ENCODE data around the gene SLC16A5. TPM values are rescaled to one million over a fixed set of nuclear protein-coding genes. Genes with fewer than 3 reads are reported as not detected.

Gene SLC16A5
- total RNA-seq, 1 experiment from 2014 or later: 17.1 TPM

GRCh38 chr17:75146592-75146991 lies 58.8 kb downstream of the SLC16A5 start:
- no peak overlapping the region for H3K56ac ChIP-seq (ENCODE audit: insufficient read length, low read depth, low read length)
- H4K91ac ChIP-seq (ENCODE audit: insufficient read length, low read depth, low read length): no peak overlapping the region
- Mint-ChIP-seq H3K27me3 (ENCODE audit: low read depth) (no peaks in the 10 kb centered on the region), H3K27ac (0 out of 7 replicates have a peak overlapping the region, but pooled peaks of 1 of the 3 experiments have one; percentile 3), H3K4me3 (no peak overlapping the region), H3K36me3 (ENCODE audit: insufficient read depth in 1 of 3, low read depth in 3 of 3) (peaks cover 59 to 73% (median 73%) of the 10 kb centered on the region in 3 experiments), H3K9me3 (no peaks in the 10 kb centered on the region), H3K4me1 (peaks cover 3 to 12% of the 10 kb centered on the region in 2 experiments)
- no peak overlapping the region for H2AK5ac ChIP-seq (ENCODE audit: insufficient read length, low read length)
- H4K8ac ChIP-seq (replicated peaks; ENCODE audit: insufficient read length, low read depth, low read length): no peak overlapping the region
- no peak for DNase-seq
- no peak overlapping the region for H2BK20ac ChIP-seq (ENCODE audit: low read depth, low read length, poor library complexity, severe bottlenecking)
- no peak overlapping the region for H2BK15ac ChIP-seq (ENCODE audit: low read depth, low read length)
- no peak overlapping the region for H4K5ac ChIP-seq (ENCODE audit: insufficient read length, low read depth, low read length)
- no peak overlapping the region for H2AFZ ChIP-seq (ENCODE audit: low read length)
- H3K14ac ChIP-seq (ENCODE audit: insufficient read depth, low read length): no peak overlapping the region
- no peaks in the 10 kb centered on the region; the same call in 1 of the 2 replicates for H3K4me1 ChIP-seq (ENCODE audit: insufficient read depth, low read length)
- H3K27ac ChIP-seq (ENCODE audit: insufficient read length, low read depth, low read length): no peak overlapping the region
- peaks cover 20% of the 10 kb centered on the region; the same call in 1 of the 2 replicates for H3K79me2 ChIP-seq (ENCODE audit: insufficient read depth, low read length)
- peaks cover 16% of the 10 kb centered on the region for H3K79me1 ChIP-seq (ENCODE audit: insufficient read depth, low read depth, low read length, poor library complexity, severe bottlenecking)
- H3K23me2 ChIP-seq (ENCODE audit: insufficient read length, low read depth, low read length, poor library complexity, severe bottlenecking): no peaks in the 10 kb centered on the region
- no peak overlapping the region for H2BK12ac ChIP-seq (ENCODE audit: insufficient read length, low read depth, low read length)
- H4K20me1 ChIP-seq (ENCODE audit: control insufficient read depth, insufficient read depth, insufficient read length): no peaks in the 10 kb centered on the region
- H3K18ac ChIP-seq (ENCODE audit: insufficient read length, low read depth, low read length): no peak overlapping the region
- no peak overlapping the region for H3T11ph ChIP-seq (ENCODE audit: low read length)
- no peak overlapping the region for H2BK120ac ChIP-seq (ENCODE audit: low read depth, low read length, poor library complexity, severe bottlenecking)
- no peak overlapping the region for H3K23ac ChIP-seq (ENCODE audit: insufficient read length, low read depth, low read length)
- no peak overlapping the region for H3K4me2 ChIP-seq (ENCODE audit: insufficient read depth, insufficient read length, low read length)
- no peaks in the 10 kb centered on the region for H3K27me3 ChIP-seq (ENCODE audit: insufficient read depth, low read length)
- H3K4ac ChIP-seq (ENCODE audit: low read depth, low read length): no peak overlapping the region
- no peak overlapping the region for H2BK5ac ChIP-seq (ENCODE audit: insufficient read length, low read length)
- TF ChIP-seq CTCF (conservative IDR thresholded peaks at IDR 0.05): no peak
- no CpG with 5 or more reads among the region's 3 CpGs for WGBS (ENCODE audit: extremely low coverage, insufficient read length, low lambda C conversion rate)
- H3K9ac ChIP-seq (ENCODE audit: extremely low read depth, insufficient read length, low read length): no peak overlapping the region
- H3K9me3 ChIP-seq (ENCODE audit: control insufficient read depth, low read depth, low read length): no peaks in the 10 kb centered on the region
